ENCODE measurements around the gene FGF14.

- TF ChIP-seq CTCF (tag by site-specific recombination; IDR thresholded peaks at IDR 0.05) = no peak
- no peak for TF ChIP-seq ZNF133 (tag by site-specific recombination; IDR thresholded peaks at IDR 0.05)
Observed at GRCh38 chr13:102351521-102351920, 50.3 kb downstream of the FGF14 start.
